ENCODE measurements around the gene LTBP1.

GRCh38 chr2:33115196-33115595, 168.4 kb downstream of the LTBP1 start:
- TF ChIP-seq CTCF (IDR thresholded peaks at IDR 0.05; ENCODE audit: low read depth, low read length, poor library complexity, severe bottlenecking) (no peak), EZH2phosphoT487 (IDR thresholded peaks at IDR 0.05; ENCODE audit: borderline replicate concordance, low read length) (no peak)

All from DOHH2 (cell line).